Pancreas (tissue), 10 donors: ENCODE measurements around the gene GARIN5B. TPM values are rescaled to one million over a fixed set of nuclear protein-coding genes. Genes with fewer than 3 reads are reported as not detected.

Experiments
- ATAC-seq, 4 donors: fragments of 200-7000 bp; cut with Tn5 transposase; one replicate each; pipeline versions ENCODE4 v1.8.0 to v1.9.1; 2020; ENCODE audit warnings: mild to moderate bottlenecking in 4 of 4, moderate library complexity in 4 of 4
- DNase-seq, 6 donors: peaks; one replicate each; pipeline ENCODE4 v3.0.0-alpha.2; 2020
- FAIRE-seq: peaks from 2 replicates; lab custom pipeline; 2012; peaks lifted over from hg19 to GRCh38; lab: Jason Lieb, UNC
- H3K27ac ChIP-seq, 4 donors: fragments of 200-600 bp; sonication (generic); 1 replicate in 3 of 4; 2 replicates in 1 of 4; pipeline versions ENCODE4 v1.5.0 to v1.8.0; 2020
- H3K27me3 ChIP-seq, 4 donors: fragments of 200-600 bp; one replicate each; pipeline ENCODE4 v1.8.0; 2021
- H3K36me3 ChIP-seq, 3 donors: fragments of 200-600 bp; sonication (generic) in 1 of 3; one replicate each; pipeline versions ENCODE4 v1.5.0 to v1.8.0; 2020 to 2021
- H3K4me1 ChIP-seq, 3 donors: fragments of 200-600 bp; one replicate each; pipeline ENCODE4 v1.8.0; 2021
- H3K4me3 ChIP-seq, 4 donors: fragments of 200-600 bp; sonication (generic) in 2 of 4; one replicate each; pipeline versions ENCODE4 v1.5.0 to v1.8.0; 2020 to 2021
- H3K9me3 ChIP-seq, 4 donors: fragments of 200-600 bp; one replicate each; pipeline ENCODE4 v1.8.0; 2021
- CTCF ChIP-seq, 4 donors: fragments of 200-600 bp; sonication (generic) in 3 of 4; IDR thresholded peaks; one replicate each; pipeline versions ENCODE4 v1.5.0 to v1.8.0; 2021; ENCODE audit warnings: antibody characterized with exemption in 4 of 4
- WGBS, 2 donors: extraction: QIAGEN DNeasy Blood & Tissue Kit; methylation state at CpG; one replicate each; pipeline ENCODE4 v1.1.7; 2013; 5-methylcytosine and 5-hydroxymethylcytosine counted together
- intact Hi-C, 3 donors: fragments of 100-400 bp; cut with DNase I; formaldehyde crosslinking; loops; one replicate each; pipeline versions ENCODE4 v1.11.1 to v1.14.2; 2022
- polyA plus RNA-seq, 2 donors: library from polyadenylated mRNA; stranded (reverse); fragments of 200-250 nt; gene quantifications; one replicate each; pipeline ENCODE4 v1.2.3, GENCODE V29; 2013
- total RNA-seq, 6 donors: library from RNA; stranded (reverse); fragmentation: NEBNext Ultra II Directional in 4 of 6; extraction: Animal tissue kit (Norgen Biotek cat#: 25700) in 4 of 6; gene quantifications; one replicate each; pipeline versions ENCODE4 v1.2.1 to v1.2.4, GENCODE V29; 2021 to 2023
- donor health status: healthy with polysubstance abuse.
- donor health status: DM: no; HTN: no; CAD: no; lungs with moderate emphysema.
- donor health status: DM: no; HTN: no; CAD: no.
- donor health status: control.
- donor health status: control.
- donor health status: Bipolar disorder and iron deficiency.
- donor health status: DM: yes; HTN: yes; CAD: no.
- donor health status: DM: no; HTN: no; CAD: no.
- donor health status: DM: no; HTN: no; CAD: no.
- donor health status: DM: yes; HTN: yes; CAD: no.

The GARIN5B gene
- total and polyA plus RNA-seq, 8 donors = not detected

DNA sequence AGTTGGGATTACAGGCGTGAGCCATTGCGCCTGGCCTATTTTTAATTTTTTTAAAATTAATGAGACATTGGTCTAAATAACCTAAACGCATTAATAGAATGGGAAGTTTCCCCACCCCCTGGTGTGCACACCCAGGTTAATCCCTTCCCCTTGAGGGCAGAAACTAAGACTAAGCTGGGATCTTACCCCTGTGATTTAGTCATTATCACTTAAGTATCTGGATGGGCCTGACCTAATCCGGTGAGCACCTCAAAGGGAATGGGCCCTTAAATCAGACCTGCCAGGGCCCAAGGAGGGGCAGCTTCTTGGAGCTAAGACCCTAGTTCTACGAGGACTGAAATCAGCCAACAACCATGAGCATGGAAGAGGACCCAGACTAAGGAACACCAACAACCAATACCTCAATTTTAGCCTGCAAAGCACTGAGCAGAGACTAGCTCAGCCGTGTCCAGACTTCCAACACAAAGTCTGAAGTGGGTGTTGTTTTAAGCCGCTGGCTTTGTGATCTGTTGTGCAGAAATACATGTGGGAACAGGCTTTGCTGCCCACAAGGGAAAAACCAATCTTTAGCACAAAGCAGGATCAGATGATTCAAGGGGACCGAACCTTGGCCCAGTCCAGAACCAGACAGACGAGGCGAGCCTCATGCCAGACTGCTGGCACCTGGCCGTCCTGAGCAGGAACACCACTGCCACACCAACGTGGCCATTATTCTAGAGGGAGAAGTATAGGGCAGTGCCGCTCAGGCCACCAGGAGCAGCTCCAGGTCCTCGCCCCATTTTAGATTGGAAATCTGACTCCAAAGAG lies 37.4 kb upstream of the GARIN5B start:
- intact Hi-C loops = loop anchor here in 1 of 3 donors (10.0 kb wide), 1 partner anchor 106 kb away; no protein-coding TSS in a partner anchor
- FAIRE-seq (no peak), DNase-seq (no peak), ATAC-seq (no peak)
- 87 to 89% methylated on average over 14 of the region's 14 CpGs for WGBS, 2 donors
- Histone ChIP-seq H3K27ac (no peak overlapping the region), H3K36me3 (peaks cover 0 to 7% (median 0%) of the 10 kb centered on the region in 3 donors), H3K4me3 (no peak overlapping the region), H3K27me3 (no peaks in the 10 kb centered on the region), H3K4me1 (no peaks in the 10 kb centered on the region), H3K9me3 (no peaks in the 10 kb centered on the region)
- no peak for TF ChIP-seq CTCF (IDR thresholded peaks at IDR 0.05)

- no peak overlapping the region for H3K27ac ChIP-seq
- no peak overlapping the region for H3K4me3 ChIP-seq
- intact Hi-C loops = no loop called here
- H3K4me1 ChIP-seq = no peaks in the 10 kb centered on the region
- no peak for ATAC-seq
- no peaks in the 10 kb centered on the region for H3K9me3 ChIP-seq
- no peak for FAIRE-seq
- peaks cover 0 to 5% (median 0%) of the 10 kb centered on the region in 3 donors for H3K36me3 ChIP-seq
- H3K27me3 ChIP-seq = no peaks in the 10 kb centered on the region
- no peak for DNase-seq
- TF ChIP-seq CTCF (IDR thresholded peaks at IDR 0.05) = no peak
- 83 to 88% methylated on average over 12 of the region's 12 CpGs for WGBS, 2 donors
These were observed 35.3 kb upstream of the GARIN5B start for GRCh38 chr19:55398200-55398925.

DNA sequence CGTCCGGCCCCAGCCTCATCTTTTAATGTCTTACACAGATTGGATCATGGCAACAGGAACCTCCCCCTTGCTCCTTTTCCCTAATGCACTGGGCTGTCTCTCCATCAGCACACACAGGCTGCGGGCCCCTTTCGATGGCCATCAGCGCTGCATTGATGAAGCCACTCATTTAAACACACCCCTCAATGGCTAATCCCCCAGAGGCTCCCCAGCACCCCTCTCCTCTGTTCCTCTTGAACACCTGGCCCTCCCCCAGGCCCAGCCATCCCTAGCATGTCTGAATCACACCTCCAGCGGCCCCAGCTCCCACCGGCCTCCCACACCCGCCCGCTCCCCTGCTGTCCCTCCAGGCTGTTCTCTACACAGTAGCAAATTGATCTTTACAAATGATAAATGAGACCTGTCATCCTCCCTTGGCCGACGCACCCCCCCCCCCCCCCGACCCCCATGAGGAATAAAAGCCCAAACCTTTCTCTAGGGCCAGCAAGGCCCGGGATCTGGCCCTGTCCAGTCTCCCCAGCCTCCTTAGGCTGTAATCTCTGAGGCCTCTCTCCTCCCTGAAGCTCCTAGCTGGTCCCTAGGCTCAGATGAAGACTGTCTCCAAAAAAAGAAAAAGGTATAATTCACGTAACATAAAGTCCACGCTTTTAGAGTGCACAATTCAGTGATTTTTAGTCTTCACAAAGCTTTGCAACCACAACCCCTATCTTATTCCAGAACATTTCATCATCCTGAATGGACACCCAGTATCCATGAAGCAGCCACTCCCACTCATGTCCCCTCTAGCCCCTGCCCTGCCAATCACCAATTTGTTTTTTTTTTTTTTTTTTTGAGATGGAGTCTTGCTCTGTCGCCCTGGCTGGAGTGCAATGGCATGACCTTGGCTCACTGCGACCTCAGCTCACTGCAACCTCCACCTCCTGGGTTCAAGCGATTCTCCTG lies 30.0 kb upstream of the GARIN5B start:
- WGBS, 2 donors = 73 to 74% methylated on average over 18 of the region's 18 CpGs
- DNase-seq (no peak), ATAC-seq (no peak), FAIRE-seq (no peak)
- Histone ChIP-seq H3K27ac (no peak overlapping the region), H3K36me3 (peaks cover 0 to 17% (median 5%) of the 10 kb centered on the region in 3 donors), H3K27me3 (no peaks in the 10 kb centered on the region), H3K4me1 (peaks cover 0 to 6% (median 4%) of the 10 kb centered on the region in 3 donors), H3K4me3 (no peak overlapping the region), H3K9me3 (no peaks in the 10 kb centered on the region)
- intact Hi-C loops = no loop called here
- no peak for TF ChIP-seq CTCF (IDR thresholded peaks at IDR 0.05)

GRCh38 chr19:55391702-55392615 lies 28.9 kb upstream of the GARIN5B start:
- WGBS, 2 donors = 82% methylated on average over 18 of the region's 18 CpGs
- FAIRE-seq (no peak), DNase-seq (no peak), ATAC-seq (no peak)
- Histone ChIP-seq H3K4me1 (peaks cover 8 to 17% (median 15%) of the 10 kb centered on the region in 3 donors), H3K9me3 (no peaks in the 10 kb centered on the region), H3K27me3 (no peaks in the 10 kb centered on the region), H3K36me3 (peaks cover 0 to 23% (median 11%) of the 10 kb centered on the region in 3 donors), H3K4me3 (no peak overlapping the region), H3K27ac (no peak overlapping the region)
- no peak for TF ChIP-seq CTCF (IDR thresholded peaks at IDR 0.05)
- intact Hi-C loops = no loop called here
